ENCODE results near the gene OR2T34.

The OR2T34 gene

DNA sequence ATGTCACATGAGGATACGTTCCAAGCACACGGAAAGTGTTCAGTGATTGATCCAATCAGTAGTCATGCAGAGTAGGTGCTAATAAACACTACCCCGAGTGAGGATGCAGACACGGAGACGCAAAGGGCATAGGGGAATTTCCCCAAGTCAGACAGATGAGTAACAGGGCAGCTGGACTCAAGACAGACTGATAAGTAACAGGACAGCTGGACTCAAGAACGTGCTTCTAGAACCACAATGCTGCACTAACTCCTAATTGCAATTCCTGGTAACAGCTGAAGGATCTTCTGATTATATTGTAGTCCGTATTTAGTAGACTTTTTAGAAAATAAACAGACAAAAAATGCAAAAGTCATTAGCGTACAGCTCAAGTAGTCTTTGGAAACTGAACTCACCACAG lies 24.8 kb upstream of the OR2T34 start:
- TF ChIP-seq, protein P1, sequence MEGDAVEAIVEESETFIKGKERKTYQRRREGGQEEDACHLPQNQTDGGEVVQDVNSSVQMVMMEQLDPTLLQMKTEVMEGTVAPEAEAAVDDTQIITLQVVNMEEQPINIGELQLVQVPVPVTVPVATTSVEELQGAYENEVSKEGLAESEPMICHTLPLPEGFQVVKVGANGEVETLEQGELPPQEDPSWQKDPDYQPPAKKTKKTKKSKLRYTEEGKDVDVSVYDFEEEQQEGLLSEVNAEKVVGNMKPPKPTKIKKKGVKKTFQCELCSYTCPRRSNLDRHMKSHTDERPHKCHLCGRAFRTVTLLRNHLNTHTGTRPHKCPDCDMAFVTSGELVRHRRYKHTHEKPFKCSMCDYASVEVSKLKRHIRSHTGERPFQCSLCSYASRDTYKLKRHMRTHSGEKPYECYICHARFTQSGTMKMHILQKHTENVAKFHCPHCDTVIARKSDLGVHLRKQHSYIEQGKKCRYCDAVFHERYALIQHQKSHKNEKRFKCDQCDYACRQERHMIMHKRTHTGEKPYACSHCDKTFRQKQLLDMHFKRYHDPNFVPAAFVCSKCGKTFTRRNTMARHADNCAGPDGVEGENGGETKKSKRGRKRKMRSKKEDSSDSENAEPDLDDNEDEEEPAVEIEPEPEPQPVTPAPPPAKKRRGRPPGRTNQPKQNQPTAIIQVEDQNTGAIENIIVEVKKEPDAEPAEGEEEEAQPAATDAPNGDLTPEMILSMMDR (IDR thresholded peaks at IDR 0.05) = no peak

DNA sequence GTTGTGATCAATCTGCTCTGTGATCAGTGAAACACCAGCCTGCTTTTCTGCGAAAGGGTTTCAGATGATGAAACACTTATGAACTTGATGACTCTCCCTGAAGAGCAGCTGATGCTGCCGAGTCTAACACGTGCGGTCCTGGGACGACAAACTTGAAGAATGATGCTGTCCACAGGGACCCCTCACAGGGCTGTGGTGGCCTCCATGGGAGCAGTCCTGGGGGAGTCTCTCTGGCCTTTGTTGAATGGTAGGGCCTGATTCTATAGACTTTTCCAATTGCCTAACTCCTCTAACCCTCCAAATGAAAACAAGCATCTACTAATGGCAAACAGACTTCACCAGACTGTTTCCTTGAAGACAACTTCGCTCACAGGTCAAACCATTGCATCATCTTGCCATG lies 23.0 kb upstream of the OR2T34 start, which contains the start of gene OR2T10:
Gene OR2T10 (minus strand): TSS at position 112 of the 400 bp plus-strand sequence. CDS start 3,932 bp downstream, outside the sequence.
- TF ChIP-seq, protein P1 (IDR thresholded peaks at IDR 0.05) = no peak

DNA sequence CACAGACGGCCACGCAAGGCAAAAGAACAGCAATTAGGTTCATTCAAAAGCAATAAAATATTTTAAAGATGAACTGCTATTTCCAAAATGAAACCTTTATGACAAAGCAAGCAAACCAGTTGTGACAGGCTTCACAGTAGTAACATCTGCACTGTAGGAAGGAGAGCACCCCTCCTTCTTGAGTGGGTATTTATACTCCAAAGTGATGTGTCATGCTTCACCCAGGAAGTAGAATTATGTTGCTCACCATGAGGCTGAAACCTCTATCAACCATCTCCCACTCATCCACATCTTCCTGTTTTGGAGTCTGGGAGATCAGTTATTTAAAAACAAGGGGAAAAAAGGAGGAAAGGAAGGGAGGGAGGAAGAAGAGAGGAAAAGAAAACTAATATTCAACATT lies 22.1 kb upstream of the OR2T34 start:
- TF ChIP-seq, protein P1 (IDR thresholded peaks at IDR 0.05) = no peak

DNA sequence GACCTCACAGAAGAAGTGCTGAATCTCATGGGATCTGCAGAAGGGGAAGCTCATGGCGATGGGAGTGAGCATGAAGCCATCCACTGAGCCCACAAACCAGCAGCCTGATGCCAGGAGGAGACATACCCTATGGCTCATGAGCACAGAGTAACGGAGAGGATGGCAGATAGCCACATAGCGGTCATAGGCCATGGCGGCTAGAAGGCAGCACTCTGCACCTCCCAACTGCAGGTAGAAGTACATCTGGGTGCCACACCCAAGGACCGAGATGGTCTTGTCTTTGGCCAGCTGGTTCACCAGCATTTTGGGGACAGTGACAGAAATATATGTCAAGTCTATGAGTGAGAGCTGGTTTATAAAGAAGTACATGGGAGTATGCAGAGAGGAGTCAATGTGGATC lies 18.7 kb upstream of the OR2T34 start:
- TF ChIP-seq, protein P1 (IDR thresholded peaks at IDR 0.05) = no peak

DNA sequence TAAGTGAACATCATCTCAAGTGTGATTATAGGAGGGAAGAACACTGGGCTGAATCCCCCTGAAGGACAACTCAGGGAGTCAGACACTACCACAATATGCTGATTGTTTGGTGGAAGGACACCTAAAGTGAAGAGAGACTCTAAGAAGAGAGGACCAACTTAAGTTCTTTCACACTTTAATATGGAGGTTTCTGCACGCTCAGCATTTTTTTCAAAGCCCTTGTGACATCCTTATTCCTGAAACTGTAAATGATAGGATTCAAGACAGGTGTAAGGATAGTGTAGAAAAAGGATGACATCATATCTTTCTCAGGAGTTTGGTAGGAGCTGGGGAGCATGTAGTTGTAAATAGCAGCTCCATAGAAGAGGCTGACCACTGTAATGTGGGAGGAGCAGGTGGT lies 18.1 kb upstream of the OR2T34 start:
- TF ChIP-seq, protein P1 (IDR thresholded peaks at IDR 0.05) = no peak

DNA sequence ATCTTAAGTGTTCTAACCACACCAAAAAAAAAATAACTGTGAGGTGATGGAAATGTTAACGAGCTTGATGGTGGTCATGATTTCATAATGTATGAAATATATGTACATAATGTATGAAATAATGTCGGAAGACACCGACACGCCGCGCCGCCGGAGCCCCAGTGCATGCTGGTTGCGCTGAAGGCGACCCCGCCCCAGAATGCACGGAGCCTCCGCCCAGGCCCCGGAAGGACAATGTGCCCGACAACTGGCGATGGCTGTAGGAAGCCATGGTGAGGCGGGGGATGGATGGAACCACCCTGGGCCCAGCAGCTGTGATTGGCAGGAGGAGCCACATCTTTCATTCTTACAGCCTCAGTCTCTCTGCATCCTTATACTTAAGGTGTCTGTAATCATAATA lies 15.5 kb upstream of the OR2T34 start:
- TF ChIP-seq, protein P1 (IDR thresholded peaks at IDR 0.05) = no peak

DNA sequence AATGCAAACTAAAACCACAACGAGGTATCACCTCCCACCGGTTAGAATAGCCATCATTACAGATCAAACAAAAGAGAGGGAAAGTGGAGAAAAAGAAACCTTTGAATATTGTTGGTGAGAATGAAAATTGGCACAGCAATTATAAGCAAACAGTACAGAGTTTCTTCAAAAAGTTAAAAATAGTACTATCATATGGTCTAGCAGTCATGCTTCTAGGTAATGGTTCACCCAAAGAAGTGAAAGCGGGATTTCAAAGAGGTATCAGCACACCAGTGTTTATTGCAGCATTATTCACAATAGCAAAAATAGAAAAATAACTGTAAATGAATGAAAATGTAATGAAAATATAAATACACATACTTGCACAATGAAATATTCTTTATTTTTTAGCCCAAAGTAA lies 14.8 kb upstream of the OR2T34 start:
- TF ChIP-seq, protein P1 (IDR thresholded peaks at IDR 0.05) = no peak

DNA sequence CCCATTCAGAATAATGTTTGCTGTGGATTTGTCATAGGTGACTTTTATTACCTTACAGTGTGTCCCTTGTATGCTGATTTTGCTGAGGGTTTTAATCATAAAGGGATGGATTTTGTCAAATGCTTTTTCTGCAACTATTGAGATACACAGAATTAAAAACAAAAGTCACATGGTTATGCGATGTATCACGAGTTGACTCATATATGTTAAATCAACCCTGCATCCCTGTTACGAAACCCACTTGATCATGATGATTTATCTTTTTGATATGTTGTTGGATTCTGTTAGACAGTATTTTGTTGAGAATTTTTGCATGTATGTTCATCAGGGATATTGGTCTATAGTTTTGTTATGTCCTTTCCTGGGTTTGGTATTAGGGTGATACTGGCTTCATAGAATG lies 10.7 kb upstream of the OR2T34 start:
- TF ChIP-seq, protein P1 (IDR thresholded peaks at IDR 0.05) = no peak
